GM18951 (cell line): ENCODE measurements around the gene USP49.

Experiments used
- POLR2A ChIP-seq: IDR thresholded peaks from 4 replicates; pipeline ENCODE4 v1.6.1; 2011; ENCODE audit warnings: mild to moderate bottlenecking; ENCODE audit not compliant: insufficient read length, insufficient read depth; ENCODE audit errors: extremely low read depth
- in situ Hi-C: fragments of 300-500 bp; cut with MboI; formaldehyde crosslinking; loops from one replicate; pipeline ENCODE4 v1.12.0; 2022; ENCODE audit warnings: low sequenced_read_pairs, mixed read lengths, inconsistent platforms; ENCODE audit not compliant: unreplicated experiment

USP49 gene

GRCh38 chr6:41805830-41806774, 89.1 kb downstream of the USP49 start:
- TF ChIP-seq POLR2A: no peak
- in situ Hi-C loops: no loop called here

- in situ Hi-C loops: no loop called here
These were observed 93.8 kb downstream of the USP49 start for GRCh38 chr6:41801380-41801779.

GRCh38 chr6:41799559-41799911, 95.6 kb downstream of the USP49 start:
- TF ChIP-seq POLR2A: no peak
- in situ Hi-C loops: loop anchor here (10.0 kb wide), 1 partner anchor 245 kb away; no protein-coding TSS in a partner anchor

More at GRCh38 chr6:41801380-41801779, 93.8 kb downstream of the USP49 start:
- no peak for TF ChIP-seq POLR2A

- in situ Hi-C loops: loop anchor here (10.0 kb wide), 1 partner anchor 246 kb away; no protein-coding TSS in a partner anchor
- no peak for TF ChIP-seq POLR2A
These were observed 96.1 kb downstream of the USP49 start for GRCh38 chr6:41798901-41799558.

- in situ Hi-C loops: loop anchor here (10.0 kb wide), 1 partner anchor 248 kb away; no protein-coding TSS in a partner anchor
- no peak for TF ChIP-seq POLR2A
These were observed 98.7 kb downstream of the USP49 start for GRCh38 chr6:41796474-41796873.

GRCh38 chr6:41791984-41792383, 103.2 kb downstream of the USP49 start:
- TF ChIP-seq POLR2A: no peak
- in situ Hi-C loops: loop anchor here (10.0 kb wide), 1 partner anchor 253 kb away; no protein-coding TSS in a partner anchor

GRCh38 chr6:41791305-41791704, 103.9 kb downstream of the USP49 start:
- in situ Hi-C loops: loop anchor here (10.0 kb wide), 1 partner anchor 253 kb away; no protein-coding TSS in a partner anchor
- TF ChIP-seq POLR2A: no peak

- in situ Hi-C loops: loop anchor here (10.0 kb wide), 1 partner anchor 255 kb away; no protein-coding TSS in a partner anchor
- TF ChIP-seq POLR2A: no peak
These were observed 105.1 kb downstream of the USP49 start for GRCh38 chr6:41790045-41790444.

GRCh38 chr6:41789390-41789724, 105.8 kb downstream of the USP49 start:
- no peak for TF ChIP-seq POLR2A
- in situ Hi-C loops: no loop called here

GRCh38 chr6:41787219-41787917, 107.8 kb downstream of the USP49 start, which contains the start of gene TOMM6:
Gene TOMM6, plus strand, starts transcription at chr6:41787694. Its CDS starts 4 bp downstream, at chr6:41787698.
- in situ Hi-C loops: no loop called here
- peak; percentile 91 for TF ChIP-seq POLR2A

GRCh38 chr6:41786451-41787218, 108.5 kb downstream of the USP49 start:
- in situ Hi-C loops: no loop called here
- TF ChIP-seq POLR2A: peak; percentile 38
